Measurements from ENCODE around the gene TMEM106A. TPM values are rescaled to one million over a fixed set of nuclear protein-coding genes. Genes with fewer than 3 reads are reported as not detected.
"Not testable (repeated sequence)": the region's sequence is repeated elsewhere in the genome, so short reads cannot be mapped to it uniquely, and the experiment has no call there.

Gene TMEM106A
- total RNA-seq, 4 donors from 2014 or later, result 3.3 to 6.2 (median 3.7) TPM

- H3K36me3 ChIP-seq, result not testable (repeated sequence)
These were observed 27.9 kb downstream of the TMEM106A start for GRCh38 chr17:43239597-43239996.

GRCh38 chr17:43240596-43241352, 29.1 kb downstream of the TMEM106A start:
- DNase-seq (ENCODE audit: extremely low spot score); H3K27ac ChIP-seq (replicated peaks in 1 of 4); H3K4me1 ChIP-seq; H3K4me3 ChIP-seq; H3K9me3 ChIP-seq; intact Hi-C loops (cut with DNase I); H3K27me3 ChIP-seq; H3K36me3 ChIP-seq: not testable (repeated sequence)
- WGBS, result no CpG with 5 or more reads among the region's 34 CpGs

More at GRCh38 chr17:43239597-43239996, 27.9 kb downstream of the TMEM106A start:
- intact Hi-C loops (cut with DNase I); H3K4me3 ChIP-seq; H3K27ac ChIP-seq (replicated peaks in 1 of 4); DNase-seq (ENCODE audit: extremely low spot score); H3K4me1 ChIP-seq; H3K9me3 ChIP-seq; H3K27me3 ChIP-seq: not testable (repeated sequence)
- WGBS, result no CpG with 5 or more reads among the region's 26 CpGs

GRCh38 chr17:43246456-43246855, 34.8 kb downstream of the TMEM106A start:
- peak overlapping the region in 3 of 4 donors; percentile 64 to 77 (median 76) for H3K27ac ChIP-seq (replicated peaks in 1 of 4)
- intact Hi-C loops (cut with DNase I); H3K36me3 ChIP-seq; H3K9me3 ChIP-seq; H3K4me1 ChIP-seq; DNase-seq (ENCODE audit: extremely low spot score); H3K27me3 ChIP-seq: not testable (repeated sequence)
- 21% methylated on average over 18 of the region's 23 CpGs for WGBS
- H3K4me3 ChIP-seq, result peak overlapping the region; percentile 24 to 50 (median 41)

Small RNA genes lying within 50 kb of the gene (small RNA-seq; reads per million reads assigned to genes)
- gene AC060780.2 (0 reads per million in 3 donors), gene AC060780.3 (0 reads per million in 3 donors), gene RF00004 (0 reads per million in 3 donors), gene RNU2-1 (0 reads per million in 3 donors)

Other genes with a start within 250 kb of the TMEM106A start
- gene AARSD1, start 247.4 kb upstream of the TMEM106A start, total RNA-seq, result 10 to 100 TPM; 21.9 to 35.7 (median 26.8) TPM
- 10 to 100 TPM in 3 of 4 donors, 1 to 10 TPM in 1; 7.8 to 18.3 (median 13.1) TPM for gene PTGES3L, start 231.8 kb upstream of the TMEM106A start, total RNA-seq
- 10 to 100 TPM; 13.3 to 19.1 (median 16.5) TPM for gene RUNDC1, start 231.3 kb upstream of the TMEM106A start, total RNA-seq
- 1,000 to 10,000 TPM; 1,126 to 2,755 (median 1,417) TPM for gene RPL27, start 213.5 kb upstream of the TMEM106A start, total RNA-seq
- 10 to 100 TPM; 21.2 to 36.1 (median 28.8) TPM for gene IFI35, start 205.1 kb upstream of the TMEM106A start, total RNA-seq
- 100 to 1,000 TPM; 106 to 190 (median 139) TPM for gene VAT1, start 189.5 kb upstream of the TMEM106A start, total RNA-seq
- gene RND2, start 186.6 kb upstream of the TMEM106A start, total RNA-seq, result 1 to 10 TPM; 2.7 to 3.2 (median 2.8) TPM
- 1 to 10 TPM; 3.1 to 7.6 (median 4.7) TPM for gene BRCA1, start 86.5 kb upstream of the TMEM106A start, total RNA-seq
- gene NBR1, start 40.7 kb upstream of the TMEM106A start, total RNA-seq, result 100 to 1,000 TPM in 3 of 4 donors, 10 to 100 TPM in 1; 83.3 to 156 (median 104) TPM
- not detected for gene CCDC200, start 16.7 kb downstream of the TMEM106A start, total RNA-seq
- not detected for gene RNU2-1, start 22.1 kb downstream of the TMEM106A start, total RNA-seq
- 10 to 100 TPM; 17.5 to 31.1 (median 21.9) TPM for gene ARL4D, start 187.1 kb downstream of the TMEM106A start, total RNA-seq

Measured in esophagus muscularis mucosa (tissue), 4 donors.